NCI-H1694 (cell line): Measurements from ENCODE around the gene CREBBP.

Experiments
- DNase-seq: peaks from one replicate; lab custom pipeline; 2025; lab: John Stamatoyannopoulos, UW

CREBBP gene

DNA sequence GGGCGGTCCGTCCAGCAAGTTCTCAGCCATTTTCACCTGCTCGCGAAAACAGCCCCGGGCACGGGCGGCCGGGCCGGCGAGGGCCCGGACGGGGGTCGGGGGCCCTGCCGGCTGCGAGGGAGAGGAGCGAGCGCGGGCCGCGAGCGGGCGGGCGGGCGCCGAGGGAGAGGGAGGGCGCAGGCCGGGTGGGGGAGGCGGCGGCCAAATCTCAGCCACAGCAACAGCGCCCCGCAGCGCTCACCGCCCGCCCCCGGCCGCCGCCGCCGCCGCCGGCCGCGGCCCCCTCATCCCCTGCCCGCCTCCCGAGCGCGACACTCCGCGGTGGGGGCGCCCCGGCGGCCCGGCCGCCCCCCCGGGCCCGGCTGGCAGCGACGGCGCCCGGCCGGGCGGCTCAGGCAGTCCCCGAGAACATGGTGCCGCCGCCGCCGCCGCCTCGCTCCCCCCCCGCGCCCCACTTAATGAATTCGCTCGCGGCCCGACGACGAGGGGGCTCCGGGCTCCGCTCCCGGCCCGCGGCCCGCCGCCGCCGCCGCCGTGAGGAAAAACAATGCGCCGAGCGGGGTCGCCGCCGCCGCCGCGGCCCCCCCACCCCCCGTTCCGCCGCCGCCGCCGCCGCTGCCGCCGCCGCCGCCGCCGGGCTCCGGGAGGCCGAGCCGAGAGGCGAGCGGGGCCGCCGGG is 487 bp downstream of the CREBBP start:
- no peak for DNase-seq

DNA sequence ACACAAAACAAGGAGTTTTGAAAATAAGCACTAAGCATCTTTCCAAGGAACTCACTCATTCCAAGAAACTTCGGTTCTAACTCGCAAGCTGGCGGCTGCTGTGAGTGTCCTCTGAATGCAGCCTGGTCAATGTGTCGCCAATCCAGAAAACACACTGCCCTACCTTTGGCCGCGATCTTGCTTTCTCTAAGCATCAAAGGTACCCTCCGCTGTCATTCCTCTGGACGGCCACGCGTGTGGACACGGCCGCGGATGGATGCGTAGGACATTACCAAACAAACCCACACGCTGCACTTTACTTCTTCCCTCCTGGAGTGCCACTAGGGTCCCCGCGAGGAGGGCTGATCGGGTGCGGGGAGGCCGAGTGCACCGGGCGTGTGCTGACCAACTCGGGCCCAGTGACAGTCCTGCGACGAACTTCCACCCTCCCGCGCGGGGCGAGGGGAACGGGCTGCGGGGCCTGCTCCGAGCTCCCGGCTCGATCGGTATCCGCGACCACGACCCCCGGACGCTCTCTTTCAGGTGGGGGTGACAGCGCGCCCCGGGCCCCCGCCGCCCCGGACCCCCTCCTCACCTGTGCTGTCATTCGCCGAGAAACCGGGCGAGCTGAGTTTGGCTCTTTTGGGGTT is 1.1 kb downstream of the CREBBP start:
- no peak for DNase-seq

DNA sequence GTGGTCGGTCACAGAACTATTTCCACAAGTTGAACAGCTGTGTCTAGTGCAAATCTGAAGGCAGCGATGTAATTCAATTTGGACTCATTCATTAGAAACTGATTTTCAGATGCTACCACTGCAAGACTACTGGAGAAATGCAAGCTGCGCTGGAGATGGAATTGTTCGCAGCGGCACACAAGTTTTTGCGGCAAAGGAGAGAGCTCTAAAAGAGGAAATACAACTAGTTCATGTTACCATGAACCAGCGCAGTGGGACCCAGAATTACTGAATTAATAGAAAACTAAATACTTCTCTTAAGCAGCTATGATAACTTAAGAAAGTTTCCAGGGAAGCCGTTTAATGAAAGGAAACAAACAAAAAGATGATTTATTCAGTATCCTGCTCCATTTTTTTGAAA is 1.9 kb downstream of the CREBBP start:
- no peak for DNase-seq

DNA sequence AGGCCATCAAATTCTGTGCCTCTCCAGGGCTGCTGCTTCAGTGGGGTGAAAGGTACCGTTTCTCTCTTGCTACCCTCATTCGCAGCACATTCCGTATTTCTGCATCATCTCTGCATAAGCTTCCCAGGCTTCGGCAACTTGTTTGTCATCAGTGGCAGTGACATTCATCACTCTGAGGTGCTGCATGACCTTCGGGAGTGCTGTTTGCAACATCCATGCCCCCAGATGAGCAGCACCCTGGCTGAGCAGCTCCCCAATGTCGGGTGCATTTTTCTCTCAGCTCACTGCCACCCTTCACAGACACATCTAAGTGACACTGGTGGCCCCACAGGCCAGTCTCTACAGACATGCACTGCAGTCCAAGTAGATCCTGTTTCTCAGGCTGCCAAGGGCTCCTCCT is 3.8 kb downstream of the CREBBP start:
- DNase-seq, result no peak

DNA sequence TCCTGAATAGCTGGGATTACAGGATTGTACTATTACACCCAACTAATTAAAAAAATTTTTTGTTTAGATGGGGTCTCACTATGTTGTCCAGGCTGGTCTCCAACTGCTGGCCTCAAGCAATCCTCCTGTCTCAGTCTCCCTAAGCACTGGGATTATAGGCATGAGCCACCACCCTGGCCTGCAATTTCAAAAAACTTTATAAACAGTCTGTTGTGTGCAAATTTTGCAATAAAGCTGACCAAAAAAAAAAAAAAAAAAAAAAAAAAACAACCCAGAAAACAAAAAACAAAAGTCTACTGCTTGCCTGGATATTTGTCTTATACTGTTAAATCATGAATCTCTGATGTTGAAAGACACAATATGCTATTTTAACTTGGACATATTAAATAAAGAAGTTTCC is 4.4 kb downstream of the CREBBP start:
- no peak for DNase-seq

DNA sequence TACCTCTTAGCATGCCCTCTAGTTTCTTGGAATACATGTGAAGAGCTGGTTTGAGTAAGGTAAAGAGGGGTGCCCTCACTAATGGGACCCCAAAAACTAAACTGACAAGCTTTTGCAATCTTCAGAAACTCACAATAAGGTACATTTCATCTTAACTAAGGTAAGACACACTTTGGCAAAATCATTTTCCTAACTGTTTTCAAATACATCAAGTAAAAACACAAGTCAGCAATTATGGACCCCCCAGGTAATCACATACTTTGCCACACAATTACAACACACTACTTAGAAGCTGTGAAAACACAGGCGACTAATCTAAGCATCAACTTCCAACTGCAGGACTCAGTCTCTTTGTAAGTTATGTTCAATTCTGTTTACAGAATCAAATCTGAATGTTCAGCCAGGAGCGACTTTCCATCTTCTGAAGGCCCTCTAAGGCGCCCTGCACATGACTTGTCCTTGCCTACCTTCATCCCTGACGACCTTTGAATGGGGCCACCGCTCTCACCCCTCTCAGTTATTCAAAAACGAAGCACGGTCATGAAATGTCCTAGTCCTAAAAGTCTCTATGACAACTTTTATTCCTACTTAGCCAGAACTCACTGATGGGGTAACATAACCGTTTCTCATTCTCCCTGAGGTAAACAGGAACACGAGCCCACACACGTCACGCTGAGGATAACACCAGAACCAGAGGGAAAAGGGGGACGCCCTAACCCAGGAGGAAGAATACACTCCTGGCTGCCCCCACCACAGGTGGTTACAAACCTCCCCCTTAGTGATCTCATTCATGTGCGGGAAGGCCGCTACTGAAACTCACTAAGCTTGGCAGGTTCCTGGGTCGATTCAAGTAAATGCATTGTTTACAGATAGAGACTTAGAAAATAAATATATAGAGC is 5.5 kb downstream of the CREBBP start:
- DNase-seq, result no peak

DNA sequence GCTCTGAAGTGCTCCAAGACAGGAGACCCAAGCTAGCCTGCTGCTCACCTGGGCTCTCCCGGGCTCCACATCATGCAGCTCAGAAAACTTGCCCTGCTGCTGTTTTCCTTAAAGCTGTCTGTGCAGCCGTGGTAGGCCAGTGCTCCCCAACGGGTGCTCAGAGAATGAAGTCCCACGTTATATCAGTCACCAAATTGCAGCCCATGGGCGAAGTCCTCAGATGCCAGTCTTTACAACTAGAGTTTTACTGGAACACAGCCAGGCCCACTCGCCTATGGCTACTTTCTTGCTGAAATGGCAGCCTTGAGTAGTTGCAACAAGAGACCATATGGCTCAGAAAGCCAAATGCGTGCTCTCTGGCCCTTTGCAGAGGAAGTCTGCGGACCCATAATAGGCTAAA is 6.3 kb downstream of the CREBBP start:
- DNase-seq, result no peak

DNA sequence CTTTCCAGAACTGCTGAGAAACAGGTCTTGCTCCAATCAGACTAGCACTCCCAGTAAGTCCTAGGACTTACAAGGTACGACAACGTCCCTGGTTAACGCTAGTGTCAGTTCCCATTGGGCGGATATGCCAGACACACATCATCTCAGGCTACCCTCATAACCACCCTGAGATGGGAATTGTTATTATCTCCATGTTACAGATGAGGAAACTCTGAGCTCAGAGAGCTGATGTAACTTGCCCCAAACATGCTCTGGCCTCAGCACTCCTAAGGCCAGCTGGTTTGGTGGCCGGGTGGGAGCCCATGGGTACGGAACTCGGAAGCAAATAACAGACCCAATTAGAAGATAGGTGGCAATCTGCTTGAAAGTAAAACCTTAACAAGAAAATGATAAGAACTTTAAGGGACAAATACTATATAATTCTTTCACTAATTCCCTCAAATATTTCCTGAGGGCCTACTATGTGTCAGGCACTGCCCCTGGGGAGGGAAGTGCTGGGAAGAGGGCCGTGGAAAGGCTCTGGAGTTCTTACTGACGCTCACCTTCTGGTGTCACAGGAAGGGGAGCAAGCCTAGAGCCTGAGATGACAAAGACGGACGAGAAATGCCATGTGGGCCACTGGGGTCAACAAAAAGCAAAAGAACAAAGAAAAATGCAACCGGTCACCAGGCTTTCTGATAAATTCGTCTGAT is 6.9 kb downstream of the CREBBP start:
- no peak for DNase-seq

DNA sequence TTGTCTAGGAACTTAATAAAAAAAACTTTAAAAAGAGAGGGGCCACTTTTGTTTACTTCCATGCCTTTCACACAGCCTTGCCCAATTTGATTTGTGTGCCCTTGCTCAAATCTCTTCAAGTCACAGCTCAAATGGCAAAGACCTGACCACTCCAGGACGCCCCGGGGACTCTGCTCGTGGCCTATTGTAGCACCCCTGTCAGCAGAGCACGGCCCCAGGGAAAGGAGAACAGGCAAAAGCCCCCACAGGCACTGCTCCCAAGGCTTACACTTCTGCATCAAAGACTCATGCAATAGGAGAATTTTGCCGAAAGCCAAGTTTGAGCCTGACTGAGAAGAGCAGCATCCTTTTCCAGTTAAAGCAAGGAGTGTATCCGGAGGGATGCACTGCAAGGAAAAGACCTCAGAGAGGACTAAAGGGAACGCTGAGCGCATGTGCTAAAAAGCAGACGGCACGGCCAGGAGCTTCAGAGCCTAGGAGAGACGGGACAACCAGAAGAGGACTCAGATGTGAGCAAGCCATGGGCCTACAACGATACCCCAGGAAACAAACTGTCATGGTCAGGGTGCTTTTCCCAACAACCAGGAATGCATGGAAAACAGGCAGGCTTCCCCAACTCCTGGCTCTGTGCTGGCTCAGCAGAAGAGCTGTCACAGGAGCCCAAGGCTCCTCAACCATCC is 8.2 kb downstream of the CREBBP start:
- DNase-seq, result no peak

DNA sequence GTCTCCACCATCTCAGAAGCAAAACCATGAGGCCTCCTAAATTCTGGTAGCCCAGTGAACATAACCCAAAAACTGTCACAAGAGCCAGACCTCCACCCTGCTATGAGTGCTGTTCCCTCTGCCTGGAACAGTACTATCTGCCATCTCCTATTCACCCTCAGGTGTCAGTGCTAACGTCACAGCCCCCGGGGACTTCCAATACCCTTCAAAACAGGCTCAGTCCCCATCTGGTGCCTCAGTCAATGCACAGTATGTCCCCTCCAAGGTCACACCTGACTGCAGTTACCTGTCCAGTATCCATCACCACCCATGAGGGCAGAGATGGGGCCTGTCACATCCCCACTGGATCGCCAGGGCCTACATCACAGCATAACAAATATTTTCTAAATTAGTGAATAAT is 11.5 kb downstream of the CREBBP start:
- no peak for DNase-seq

DNA sequence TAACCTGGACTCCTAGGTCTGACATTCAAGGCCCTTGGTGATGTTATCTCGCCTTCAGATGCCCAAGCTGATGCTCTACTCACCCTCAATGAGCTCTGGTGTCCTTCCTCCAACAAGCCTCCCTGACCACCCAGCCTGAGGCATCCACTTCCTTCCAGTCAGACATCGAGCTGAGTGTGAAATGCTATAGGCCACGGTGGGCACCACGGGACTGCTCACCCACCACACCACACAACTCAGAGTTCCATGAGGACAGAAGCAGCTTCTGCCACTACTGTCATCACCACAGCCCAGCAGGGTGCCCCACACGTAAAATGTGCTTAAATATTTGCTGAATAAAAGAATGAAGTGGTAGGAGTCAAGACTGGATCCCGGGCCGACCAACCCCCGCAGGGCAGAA is 12.0 kb downstream of the CREBBP start:
- DNase-seq, result no peak

DNA sequence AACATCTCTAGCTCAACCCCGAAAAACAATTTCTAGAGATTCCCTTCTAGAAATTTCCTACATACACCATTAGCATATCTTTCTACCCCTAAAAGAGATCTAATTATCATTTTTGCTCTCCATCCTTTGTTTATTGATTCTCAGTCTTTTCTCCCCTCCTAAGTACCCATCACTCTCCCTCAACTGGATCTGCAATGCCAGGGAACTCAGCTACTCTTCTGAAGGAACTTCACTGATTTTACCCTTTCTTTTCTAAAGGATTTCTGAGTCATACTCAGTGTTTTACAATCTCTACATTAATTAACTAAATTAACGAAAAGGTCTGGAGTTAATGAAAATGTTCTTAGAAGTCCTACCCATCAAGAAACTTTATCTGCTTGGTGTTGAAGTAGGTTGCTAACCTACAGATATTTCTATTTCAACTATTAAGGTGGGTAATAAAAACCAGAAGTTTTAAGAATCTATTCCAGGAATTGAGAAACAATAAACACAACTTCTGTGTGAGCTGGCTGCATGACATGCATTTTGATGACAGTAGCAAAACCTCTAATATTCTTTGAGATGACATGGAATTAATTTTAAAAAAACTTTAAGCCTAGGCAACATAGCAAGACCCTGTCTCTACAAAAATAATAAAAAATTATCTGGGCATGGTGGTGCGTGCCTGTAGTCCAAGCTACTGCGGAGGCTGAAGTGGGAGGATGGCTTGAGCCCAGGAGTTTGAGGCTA is 13.6 kb downstream of the CREBBP start:
- DNase-seq, result no peak

DNA sequence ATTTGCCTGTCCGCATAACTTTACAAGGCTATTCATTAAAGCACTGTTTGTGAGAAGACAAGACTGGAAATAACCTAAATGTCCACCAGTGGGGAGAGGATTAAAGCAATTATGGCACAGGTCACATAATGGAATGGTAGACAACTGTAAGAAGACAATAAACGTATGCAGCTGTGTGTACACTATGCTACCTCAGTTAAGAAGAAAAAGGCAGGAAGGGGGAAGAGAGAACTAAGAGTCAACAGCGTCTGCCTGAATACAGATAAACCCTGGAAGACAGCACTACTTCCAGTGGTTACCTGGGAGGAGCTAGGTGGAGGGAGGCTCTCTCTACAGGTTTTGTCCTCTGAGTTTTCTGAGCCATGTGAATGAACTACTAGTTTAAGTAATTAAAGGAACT is 15.3 kb downstream of the CREBBP start:
- DNase-seq, result no peak

DNA sequence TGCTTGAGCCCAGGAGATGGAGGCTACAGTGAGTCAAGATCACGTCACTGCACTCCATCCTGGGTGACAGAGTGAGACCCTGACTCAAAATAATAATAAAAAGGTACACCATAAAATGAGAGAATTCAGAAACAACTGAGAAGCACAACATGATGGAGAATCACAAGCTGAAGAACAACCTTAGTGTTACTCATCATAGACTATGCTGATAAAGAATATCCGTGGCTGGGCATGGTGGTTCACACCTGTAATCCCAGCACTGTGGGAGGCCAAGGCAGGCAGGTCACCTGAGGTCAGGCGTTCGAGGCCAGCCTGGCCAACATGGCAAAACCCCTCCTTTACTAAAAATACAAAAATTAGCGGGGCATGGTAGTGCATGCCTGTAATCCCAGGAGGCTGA is 16.0 kb downstream of the CREBBP start:
- no peak for DNase-seq

DNA sequence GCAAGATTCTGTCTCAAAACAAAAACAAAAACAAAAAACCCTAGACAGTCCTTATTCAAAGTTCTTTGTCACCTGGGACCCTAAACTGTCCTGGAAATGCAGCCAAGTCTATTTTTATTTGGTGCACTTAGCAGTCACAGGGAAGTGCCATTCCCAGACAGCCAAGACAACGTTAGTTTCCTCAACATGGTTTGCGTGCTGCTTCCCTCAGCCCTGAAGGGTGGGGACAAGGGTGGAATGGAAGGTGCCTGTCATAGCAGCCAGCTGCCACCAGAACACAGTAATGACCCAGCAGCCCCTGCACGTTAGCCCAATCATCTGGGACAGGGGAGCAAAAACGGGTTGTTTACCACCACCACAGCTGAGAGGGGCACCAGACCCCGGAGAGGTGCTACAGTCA is 16.9 kb downstream of the CREBBP start:
- DNase-seq, result no peak

DNA sequence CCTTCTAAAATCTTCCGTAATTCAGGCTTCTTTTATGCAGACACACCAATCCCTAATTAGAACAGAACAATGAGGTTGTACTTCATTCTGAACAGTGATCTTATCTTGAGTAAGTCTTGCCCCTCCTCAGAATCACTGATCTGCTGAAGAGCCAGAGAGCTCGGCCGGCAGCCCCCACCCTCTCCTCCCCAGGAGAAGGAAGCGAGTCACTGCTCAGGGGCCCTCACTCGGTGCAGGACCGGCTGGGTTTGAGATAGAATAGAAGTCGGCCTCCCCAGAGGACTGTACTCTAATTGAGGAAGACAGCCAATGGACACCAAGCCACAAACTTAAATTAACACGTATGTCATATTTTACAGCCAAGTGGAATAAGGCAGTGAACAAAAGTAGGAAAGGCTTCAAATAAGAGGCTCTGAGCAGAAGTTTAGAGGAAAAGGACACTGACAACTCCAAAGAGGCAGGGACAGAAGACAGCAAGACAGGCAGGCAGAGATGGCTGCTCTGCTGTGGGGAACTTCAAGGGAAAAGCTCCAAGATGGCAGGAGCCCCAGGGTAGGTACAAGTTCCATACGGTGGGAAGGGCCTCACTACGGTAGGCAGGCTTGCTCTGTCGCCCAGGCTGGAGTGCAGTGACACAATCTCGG is 18.6 kb downstream of the CREBBP start:
- no peak for DNase-seq

DNA sequence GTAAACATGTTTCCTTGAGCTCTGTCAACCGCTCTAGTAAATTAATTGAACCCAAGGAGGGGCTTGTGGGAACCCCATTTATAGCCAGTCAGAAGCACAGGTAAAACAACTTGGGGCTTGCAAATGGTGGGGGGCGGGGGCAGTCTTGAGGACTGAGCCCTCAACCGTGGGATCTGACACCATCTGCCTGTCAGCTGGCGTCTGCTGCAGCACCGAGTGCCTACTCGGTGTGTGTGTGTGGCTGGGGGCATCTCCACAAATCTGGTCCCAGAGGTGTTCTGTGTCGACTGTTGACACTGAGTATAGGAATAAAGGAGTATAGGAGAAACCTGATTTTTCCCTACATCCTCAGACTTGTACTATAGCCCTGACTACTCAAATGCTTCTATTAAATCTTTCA is 20.6 kb downstream of the CREBBP start:
- DNase-seq, result no peak

DNA sequence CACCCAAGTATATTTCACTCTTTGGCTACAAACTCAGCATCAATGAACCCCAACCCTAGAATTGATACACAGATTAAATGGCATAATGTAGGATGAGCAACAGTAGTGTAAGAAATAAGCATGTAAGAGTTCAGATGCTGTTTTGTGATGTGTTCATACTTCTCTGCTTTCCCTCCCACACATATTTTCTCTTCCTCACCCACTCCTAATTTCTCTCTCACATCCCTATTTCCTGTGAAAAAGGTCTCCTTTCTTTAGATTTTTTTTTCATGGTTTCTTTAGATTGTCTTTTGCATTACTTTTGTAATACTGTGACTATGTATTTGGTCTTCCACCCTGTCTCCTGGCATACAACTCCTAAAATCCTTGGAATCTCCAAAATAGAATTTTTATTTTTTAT is 21.7 kb downstream of the CREBBP start:
- DNase-seq, result no peak

DNA sequence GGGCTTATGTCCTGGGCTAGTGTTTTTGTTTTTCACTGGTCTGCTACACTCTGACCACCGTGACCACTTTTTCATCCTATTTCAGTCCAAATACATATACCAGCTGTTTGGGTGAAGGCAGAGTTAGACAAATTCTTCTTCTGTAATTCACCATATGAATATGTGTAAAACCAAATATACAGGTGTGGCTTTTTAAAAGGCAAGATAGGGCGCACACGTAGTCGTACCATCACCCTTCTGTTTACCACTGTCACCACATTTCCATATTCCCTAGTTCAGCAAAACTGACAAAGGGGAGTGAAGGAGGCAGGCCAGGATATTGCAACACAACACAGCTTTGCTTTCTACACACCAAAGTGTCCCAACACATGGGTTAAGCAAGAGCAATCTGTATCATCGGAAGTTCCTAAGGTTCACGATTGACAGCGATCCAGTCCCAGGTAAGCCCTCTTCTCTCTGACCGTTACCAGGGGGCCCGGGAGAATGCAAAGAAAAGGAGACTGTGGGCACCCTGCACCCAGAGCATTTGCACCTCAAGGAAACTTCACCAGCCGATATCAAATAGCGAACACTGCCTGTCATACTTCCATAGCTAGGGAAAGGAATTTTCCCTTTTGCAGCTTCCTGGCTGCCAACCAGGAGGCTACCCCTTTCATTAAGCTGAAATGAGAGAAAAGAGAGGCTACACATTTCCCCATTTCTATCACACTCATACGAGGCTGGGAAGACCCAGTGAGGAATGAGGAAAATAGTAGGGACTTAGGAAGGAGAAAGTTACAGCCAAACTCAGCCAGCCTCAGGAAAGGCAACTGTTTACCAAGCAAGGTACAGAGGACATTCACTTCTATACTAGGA is 23.1 kb downstream of the CREBBP start:
- no peak for DNase-seq
